GM03348 (cell line): ENCODE measurements around the gene DNM1.
A peak's percentile ranks its signal among the peaks of the same experiment; 100 is the strongest.

Experiments
- DNase-seq: peaks from one replicate; pipeline ENCODE4 v3.0.0; 2012; ENCODE audit warnings: low spot score

Gene DNM1

GRCh38 chr9:128203024-128203706, at the start of gene DNM1:
Gene DNM1, plus strand, starts transcription at chr9:128203379. Its CDS starts 92 bp downstream, at chr9:128203471.
- DNase-seq: peak; percentile 99

- DNase-seq: no peak
Observed at GRCh38 chr9:128153947-128154695, 49.1 kb upstream of the DNM1 start.

- DNase-seq: no peak
Observed at GRCh38 chr9:128155736-128156500, 47.3 kb upstream of the DNM1 start.

- DNase-seq: no peak
Observed at GRCh38 chr9:128159522-128159783, 43.7 kb upstream of the DNM1 start.

GRCh38 chr9:128159784-128160602, 43.2 kb upstream of the DNM1 start, which contains the start of gene BBLN:
Gene BBLN, plus strand, starts transcription at chr9:128160265. Its CDS starts 143 bp downstream, at chr9:128160408.
- DNase-seq: peak; percentile 100

GRCh38 chr9:128160603-128160987, 42.6 kb upstream of the DNM1 start:
- DNase-seq: peak; percentile 60

- DNase-seq: no peak
Observed at GRCh38 chr9:128161215-128161902, 41.8 kb upstream of the DNM1 start.

GRCh38 chr9:128162215-128163026, 40.8 kb upstream of the DNM1 start:
- DNase-seq: peak; percentile 60

- DNase-seq: no peak
Observed at GRCh38 chr9:128163027-128163515, 40.1 kb upstream of the DNM1 start.

GRCh38 chr9:128163523-128164306, 39.5 kb upstream of the DNM1 start:
- no peak for DNase-seq

- DNase-seq: no peak
Observed at GRCh38 chr9:128164307-128164885, 38.8 kb upstream of the DNM1 start.

GRCh38 chr9:128166169-128166568, 37.0 kb upstream of the DNM1 start:
- DNase-seq: no peak

GRCh38 chr9:128167209-128167608, 36.0 kb upstream of the DNM1 start:
- no peak for DNase-seq

- DNase-seq: no peak
Observed at GRCh38 chr9:128168731-128169308, 34.4 kb upstream of the DNM1 start.

GRCh38 chr9:128169492-128169891, 33.7 kb upstream of the DNM1 start:
- DNase-seq: no peak

GRCh38 chr9:128169925-128170324, 33.3 kb upstream of the DNM1 start:
- DNase-seq: no peak

GRCh38 chr9:128174062-128174461, 29.1 kb upstream of the DNM1 start:
- DNase-seq: no peak

- DNase-seq: no peak
Observed at GRCh38 chr9:128175102-128175563, 28.0 kb upstream of the DNM1 start.

- no peak for DNase-seq
Observed at GRCh38 chr9:128175726-128176125, 27.5 kb upstream of the DNM1 start.
